Raji (cell line): ENCODE data around the gene GRK2.

Source experiments
- POLR2A ChIP-seq: IDR thresholded peaks from 2 replicates; pipeline ENCODE4 v1.6.1; 2011; ENCODE audit warnings: low read depth, low read length, control low read depth; ENCODE audit not compliant: insufficient read depth

Gene GRK2

DNA sequence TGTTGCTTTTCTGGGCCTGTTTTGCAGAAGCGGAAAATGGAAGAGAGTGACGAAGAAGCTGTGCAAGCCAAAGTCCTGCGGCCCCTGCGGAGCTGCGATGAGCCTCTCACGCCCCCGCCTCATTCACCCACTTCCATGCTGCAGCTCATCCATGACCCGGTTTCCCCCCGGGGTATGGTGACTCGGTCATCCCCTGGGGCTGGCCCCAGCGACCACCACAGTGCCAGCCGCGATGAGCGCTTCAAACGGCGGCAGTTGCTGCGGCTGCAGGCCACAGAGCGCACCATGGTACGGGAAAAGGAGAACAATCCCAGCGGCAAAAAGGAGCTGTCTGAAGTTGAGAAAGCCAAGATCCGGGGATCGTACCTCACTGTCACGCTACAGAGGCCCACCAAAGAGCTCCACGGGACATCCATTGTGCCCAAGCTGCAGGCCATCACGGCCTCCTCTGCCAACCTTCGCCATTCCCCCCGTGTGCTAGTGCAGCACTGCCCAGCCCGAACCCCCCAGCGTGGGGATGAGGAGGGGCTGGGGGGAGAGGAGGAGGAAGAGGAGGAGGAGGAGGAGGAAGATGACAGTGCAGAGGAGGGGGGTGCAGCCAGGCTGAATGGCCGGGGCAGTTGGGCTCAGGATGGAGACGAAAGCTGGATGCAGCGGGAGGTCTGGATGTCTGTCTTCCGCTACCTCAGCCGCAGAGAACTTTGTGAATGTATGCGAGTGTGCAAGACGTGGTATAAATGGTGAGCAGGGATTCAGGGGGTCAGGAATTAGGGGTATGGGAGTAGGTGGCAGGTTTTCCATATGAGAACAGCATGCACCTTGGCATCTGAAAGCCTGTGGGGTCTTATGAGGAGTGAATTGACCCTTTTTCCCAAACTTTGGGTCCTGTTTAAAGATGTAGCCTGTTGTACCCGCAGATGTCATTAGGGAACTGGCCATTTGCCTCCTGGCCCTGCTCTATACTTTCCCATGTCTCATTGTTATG is 15.9 kb upstream of the GRK2 start:
- no peak for TF ChIP-seq POLR2A

DNA sequence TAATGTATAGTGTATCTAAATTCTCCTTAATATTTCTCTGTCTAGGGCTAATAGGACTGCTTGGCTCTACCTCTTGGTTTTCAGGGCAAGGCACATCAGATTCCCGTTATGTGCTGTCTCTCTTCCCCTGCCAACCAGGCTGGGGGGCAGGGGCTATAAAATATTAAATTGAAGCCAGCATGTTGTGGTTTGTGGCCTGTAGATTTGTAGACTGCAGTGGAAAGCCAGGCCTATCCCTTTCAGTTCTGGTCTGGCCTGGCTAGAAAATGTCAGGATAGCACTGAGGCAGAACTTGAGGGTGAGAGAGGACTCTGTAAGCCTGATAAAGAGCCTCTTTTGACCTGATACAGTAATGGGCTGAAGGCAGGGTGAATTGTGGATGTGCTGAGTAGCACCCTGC is 14.4 kb upstream of the GRK2 start:
- no peak for TF ChIP-seq POLR2A

DNA sequence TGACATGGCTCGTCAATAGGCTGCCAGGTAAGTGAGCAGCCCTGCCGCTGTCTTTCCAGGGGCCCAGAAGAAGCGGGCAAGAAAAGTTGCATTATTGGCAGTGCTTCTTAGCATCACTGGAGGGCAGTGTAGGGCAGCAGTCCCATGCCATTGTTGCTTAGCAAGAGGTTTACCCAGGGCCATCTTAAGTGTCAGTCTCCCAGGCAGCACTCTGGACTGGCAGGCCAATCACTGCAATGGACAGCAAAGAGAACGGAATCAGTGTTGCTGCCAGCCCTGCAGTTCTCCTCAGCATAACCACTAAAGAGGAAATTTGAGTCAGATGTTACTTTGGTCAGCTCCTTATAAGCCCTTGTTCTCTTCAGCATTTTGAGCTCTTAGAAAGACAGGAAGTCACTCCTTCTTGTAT is 13.4 kb upstream of the GRK2 start:
- no peak for TF ChIP-seq POLR2A

DNA sequence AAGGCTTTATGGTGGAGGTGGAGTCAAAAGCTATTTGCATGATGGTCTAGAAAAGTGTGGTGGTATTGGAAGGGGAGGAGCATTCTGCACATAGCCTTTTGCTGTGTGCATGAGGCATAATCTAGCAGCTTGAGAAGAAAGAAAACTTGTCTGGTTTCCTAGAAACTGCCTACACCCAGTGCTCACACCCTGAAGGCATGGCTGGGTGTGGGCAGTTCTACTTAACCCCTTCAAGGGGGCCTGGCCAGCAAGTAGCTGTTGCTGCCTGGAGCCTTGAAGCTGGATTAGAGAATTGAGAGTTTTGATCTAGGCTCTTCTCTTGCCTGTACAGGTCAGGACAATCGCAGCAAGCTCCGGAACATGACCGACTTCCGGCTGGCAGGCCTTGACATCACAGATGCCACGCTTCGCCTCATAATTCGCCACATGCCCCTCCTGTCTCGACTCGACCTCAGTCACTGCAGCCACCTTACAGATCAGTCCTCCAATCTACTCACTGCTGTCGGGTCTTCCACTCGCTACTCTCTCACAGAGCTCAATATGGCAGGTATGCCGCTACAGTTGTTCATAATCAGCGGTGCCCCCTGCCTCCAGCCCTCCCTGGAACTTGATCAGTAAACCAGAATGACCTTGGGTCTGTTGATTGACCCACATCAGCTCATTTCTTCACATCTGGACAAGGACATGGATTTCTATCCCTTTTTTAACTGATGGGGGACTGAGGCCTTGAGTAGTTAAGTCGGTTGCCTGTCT is 12.2 kb upstream of the GRK2 start:
- TF ChIP-seq POLR2A: no peak

DNA sequence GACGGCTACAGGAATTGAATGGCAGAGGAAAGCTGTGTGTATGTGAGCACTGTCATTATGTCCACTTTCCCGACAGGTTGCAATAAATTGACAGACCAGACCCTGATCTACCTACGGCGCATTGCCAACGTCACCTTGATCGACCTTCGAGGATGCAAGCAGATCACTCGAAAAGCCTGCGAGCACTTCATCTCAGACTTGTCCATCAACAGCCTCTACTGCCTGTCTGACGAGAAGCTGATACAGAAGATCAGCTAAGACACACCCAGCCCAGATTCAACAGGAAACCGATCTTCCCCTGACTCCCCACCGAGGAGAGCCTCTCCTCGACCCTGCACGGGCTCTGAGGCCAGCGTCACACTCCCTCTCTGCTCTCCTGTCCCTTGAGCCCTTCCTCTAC is 11.5 kb upstream of the GRK2 start:
- TF ChIP-seq POLR2A: no peak

DNA sequence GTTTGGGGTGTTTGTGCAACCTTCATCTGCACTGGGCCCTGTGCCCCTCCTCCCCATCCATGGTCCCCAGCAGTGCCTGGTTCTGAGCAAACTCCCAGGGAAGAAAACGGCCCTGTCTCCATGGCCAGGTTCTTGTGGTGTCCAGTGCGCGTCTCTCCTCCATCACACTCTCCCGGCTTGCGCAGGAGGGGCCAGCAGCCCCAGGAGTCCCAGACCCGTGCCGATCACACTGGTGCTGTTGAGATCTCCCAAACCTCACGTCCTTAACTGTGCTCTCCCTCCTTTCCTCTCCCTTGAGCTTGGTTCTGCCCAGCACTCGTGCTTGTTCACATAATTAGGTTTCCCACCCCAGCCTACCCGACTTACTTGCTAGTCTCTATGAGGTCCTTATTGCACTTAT is 10.9 kb upstream of the GRK2 start:
- TF ChIP-seq POLR2A: no peak

DNA sequence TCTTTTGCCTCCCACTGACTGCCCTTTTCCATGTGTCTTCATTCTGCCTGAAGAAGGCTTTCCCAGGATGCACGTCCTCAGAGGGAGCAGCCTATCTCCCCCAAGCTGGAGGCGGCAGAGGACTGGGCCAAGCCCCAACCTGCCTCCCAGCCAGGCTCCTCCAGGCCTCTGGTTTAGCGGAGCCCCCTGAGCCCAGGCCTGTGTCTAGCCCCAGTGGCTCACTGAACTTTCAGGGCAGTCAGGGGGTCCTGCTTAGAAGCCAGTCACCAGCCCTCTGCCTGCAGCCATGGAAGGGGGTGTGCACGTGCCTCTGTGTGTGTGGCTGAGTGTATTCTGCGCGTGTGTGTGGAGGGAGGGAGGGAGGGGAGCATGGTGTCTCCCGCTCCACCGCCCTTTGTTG is 10.4 kb upstream of the GRK2 start:
- TF ChIP-seq POLR2A: no peak

DNA sequence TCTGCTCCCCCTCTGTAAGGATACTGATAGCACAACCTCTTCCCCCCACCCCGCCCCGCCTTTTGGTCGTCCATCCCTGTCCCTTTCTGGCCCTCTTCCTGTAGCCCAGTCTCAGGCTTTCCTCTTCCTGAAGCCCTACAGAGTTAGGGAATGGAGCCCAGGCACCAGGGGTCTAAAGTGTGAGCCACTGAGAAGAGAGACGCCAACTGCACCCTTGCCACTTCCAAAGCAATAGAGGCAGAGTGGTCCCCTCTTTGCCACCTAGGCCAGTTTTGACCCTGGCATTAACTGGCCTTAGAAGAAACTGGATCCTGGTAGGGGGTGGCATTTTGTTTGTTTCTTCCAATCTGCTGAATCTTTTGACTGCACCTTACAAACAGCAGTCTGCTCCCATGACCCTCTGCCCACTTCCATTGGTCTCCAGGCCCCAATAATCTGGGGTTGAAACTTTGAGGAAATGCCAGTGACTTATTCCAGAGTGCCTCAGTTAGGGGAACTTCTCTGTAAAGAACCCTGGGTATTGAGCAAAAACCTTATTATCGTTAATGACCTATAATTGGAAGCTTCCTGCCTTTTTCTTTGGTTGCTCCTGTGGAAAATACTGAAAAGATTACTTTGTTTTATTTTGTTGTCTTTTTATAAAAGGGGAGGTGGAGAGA is 9.7 kb upstream of the GRK2 start:
- no peak for TF ChIP-seq POLR2A

DNA sequence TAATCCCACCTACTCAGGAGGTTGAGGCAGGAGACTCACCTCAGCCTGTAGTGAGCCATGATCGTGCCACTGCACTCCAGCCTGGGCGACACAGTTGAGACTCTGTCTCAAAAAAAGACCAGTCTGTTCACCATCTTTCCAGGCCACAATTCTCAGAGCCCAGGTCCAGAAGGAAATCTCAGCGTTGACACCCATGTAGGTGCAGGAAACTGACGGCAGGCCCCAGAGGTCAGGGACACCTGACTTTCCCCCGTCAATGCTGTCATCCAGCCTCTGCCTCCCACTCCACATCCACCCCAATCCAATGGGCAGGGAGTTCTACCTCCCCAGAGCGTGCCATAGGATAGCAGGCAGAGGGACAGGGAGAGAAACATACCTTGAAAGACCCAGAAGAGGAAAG is 5.9 kb upstream of the GRK2 start:
- no peak for TF ChIP-seq POLR2A

DNA sequence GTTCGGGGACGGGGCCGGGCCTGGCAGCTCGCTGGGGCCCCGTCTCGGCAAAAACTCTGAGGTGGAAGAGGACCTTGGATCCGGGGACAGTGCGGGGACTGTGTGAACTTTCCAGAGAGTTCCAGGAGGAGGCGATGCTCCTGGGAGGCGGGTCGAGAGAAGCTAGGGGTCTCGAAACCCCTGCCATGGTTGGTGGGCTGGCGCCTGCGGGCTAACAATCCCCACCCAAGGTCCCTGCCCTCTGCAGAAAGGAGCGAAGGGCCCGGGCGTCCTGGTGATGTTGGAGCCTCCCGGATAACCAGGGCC is 4.7 kb upstream of the GRK2 start:
- TF ChIP-seq POLR2A: no peak

DNA sequence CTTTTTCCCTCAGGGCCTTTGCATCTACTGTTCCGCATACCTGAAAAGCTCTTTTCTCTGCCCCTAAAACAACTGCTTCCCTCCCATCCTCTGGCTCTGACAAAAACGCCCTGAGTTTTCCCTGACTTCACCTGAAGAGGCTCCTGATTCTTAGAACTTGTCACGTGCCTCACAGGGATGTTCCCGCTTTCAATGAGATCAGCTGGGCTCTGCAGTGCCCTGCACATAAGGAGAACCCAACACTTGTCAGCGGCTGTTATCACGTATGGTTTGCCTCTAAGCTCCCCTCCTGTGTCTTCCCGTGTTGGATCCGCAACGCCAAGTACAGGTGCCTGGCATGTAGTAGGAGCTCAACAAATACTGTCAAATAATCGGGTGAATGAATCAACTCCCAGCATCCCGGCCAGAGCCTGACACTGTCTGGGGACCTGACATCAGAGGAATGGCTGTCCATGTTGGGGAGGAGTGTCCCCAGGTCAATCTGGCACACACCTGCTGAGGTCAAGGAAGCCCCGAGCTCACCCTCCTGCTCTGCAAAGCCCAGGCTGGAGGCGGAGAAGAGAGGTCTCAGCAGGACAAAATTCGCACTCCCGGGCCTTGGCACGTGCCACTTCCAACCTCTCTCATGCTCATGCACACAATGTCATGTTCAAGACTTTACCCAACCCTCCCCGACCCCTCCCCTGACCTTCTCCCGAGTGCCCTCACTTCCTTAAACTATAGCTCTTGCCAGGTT is 4.2 kb upstream of the GRK2 start:
- TF ChIP-seq POLR2A: no peak

DNA sequence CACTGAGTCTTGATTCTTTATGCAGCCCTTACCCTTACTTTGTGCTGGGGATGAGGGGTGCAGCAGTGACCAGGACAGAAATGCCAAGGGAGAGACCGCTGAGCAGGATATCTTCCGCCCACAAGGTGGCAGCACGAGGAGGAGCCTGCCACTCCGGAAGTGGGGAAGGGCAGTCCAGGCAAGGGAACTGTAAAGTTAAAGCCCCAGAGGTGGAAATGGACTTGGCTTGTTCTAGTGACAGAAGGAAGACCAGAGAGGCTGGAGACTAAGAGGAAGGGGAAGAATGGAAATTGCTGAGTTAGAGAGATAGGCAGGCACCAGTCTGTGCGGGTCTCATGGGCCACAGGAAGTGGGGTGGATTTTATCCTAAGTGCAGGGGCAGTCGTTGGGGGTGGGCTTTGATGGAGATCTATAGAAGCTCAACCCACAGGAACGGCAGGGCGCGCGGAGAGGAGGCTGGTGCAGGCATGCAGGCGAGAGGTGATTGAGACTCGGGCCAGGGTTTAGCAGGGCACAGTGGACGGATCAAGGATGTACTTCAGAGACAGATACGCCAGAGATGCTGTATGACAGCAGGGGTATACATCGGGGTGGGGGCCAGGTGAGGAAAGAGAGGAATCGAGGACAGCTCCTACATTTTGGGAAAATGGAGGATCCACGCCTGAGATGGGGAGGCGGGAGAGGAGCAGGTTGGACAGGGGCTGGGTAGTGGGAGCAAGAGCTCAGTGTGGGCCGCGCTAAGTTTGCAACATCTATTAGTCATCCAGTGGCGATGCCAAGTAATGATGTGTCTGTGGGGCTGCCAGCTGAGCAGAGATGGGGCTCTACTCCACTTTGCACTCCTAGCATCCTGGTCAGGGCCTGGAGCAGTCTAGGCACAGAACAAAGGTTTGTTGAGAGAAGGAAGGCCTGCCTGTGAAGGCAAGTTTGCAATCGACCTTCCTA is 3.3 kb upstream of the GRK2 start:
- TF ChIP-seq POLR2A: peak; percentile 45

DNA sequence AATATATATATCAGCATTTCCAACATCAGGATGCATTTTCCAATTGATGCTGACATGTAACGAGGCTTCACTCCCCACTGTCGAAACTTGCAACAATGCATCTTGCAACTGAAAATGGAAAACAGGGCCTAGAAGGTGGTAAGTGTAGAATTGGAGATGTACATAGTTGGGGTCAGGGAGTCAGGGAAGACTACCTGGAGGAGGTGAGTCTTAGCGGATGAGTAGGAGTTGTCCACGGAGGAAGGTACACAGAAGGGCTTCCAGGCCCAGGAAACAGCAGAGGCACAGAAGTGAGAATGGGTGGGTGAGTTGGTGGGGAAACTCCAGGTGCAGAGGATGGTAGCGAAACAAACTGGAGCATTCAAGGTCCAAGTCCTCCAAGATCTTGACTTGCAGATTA is 2.0 kb upstream of the GRK2 start:
- TF ChIP-seq POLR2A: no peak
